Esophagus muscularis mucosa (tissue), 4 donors: ENCODE results near the gene OR2H2. TPM values are rescaled to one million over a fixed set of nuclear protein-coding genes. Genes with fewer than 3 reads are reported as not detected.

Source experiments
- DNase-seq: peaks from one replicate; pipeline ENCODE4 v3.0.0-alpha.2; 2017; ENCODE audit errors: extremely low spot score
- H3K27ac ChIP-seq, 4 donors: fragments of 200-600 bp; sonication (generic); replicated peaks in 1 of 4; 1 replicate in 3 of 4; 2 replicates in 1 of 4; pipeline ENCODE4 v1.5.1; 2016 to 2019; ENCODE audit warnings: mild to moderate bottlenecking in 1 of 4
- H3K27me3 ChIP-seq, 4 donors: fragments of 200-600 bp; sonication (generic); one replicate each; pipeline versions ENCODE4 v1.5.1 to v1.6.0; 2016 to 2019
- H3K36me3 ChIP-seq, 4 donors: fragments of 200-600 bp; sonication (generic); one replicate each; pipeline ENCODE4 v1.5.1; 2016 to 2019
- H3K4me1 ChIP-seq, 4 donors: fragments of 200-600 bp; sonication (generic); one replicate each; pipeline ENCODE4 v1.5.1; 2016 to 2019
- H3K4me3 ChIP-seq, 4 donors: fragments of 200-600 bp; sonication (generic); 1 replicate in 2 of 4; 2 replicates in 2 of 4; pipeline ENCODE4 v1.5.1; 2016 to 2019; ENCODE audit warnings: mild to moderate bottlenecking in 4 of 4, moderate library complexity in 1 of 4
- H3K9me3 ChIP-seq, 4 donors: fragments of 200-600 bp; sonication (generic); 1 replicate in 3 of 4; 2 replicates in 1 of 4; pipeline ENCODE4 v1.5.1; 2016 to 2019
- EP300 ChIP-seq: sonication (generic); formaldehyde crosslinking; IDR thresholded peaks from one replicate; pipeline ENCODE4 v1.6.1; 2017; ENCODE audit warnings: antibody characterized with exemption
- POLR2A ChIP-seq: fragments of 450-650 bp; IDR thresholded peaks from one replicate; pipeline ENCODE4 v1.6.1; 2017; ENCODE audit warnings: antibody characterized with exemption, moderate library complexity, mild to moderate bottlenecking, low read depth
- POLR2AphosphoS5 ChIP-seq, 2 donors: sonication (generic); formaldehyde crosslinking; IDR thresholded peaks; one replicate each; pipeline ENCODE4 v1.6.1; 2017; ENCODE audit warnings: antibody characterized with exemption in 2 of 2
- WGBS: methylation state at CpG from one replicate; pipeline ENCODE4 v1.1.5; 2018; 5-methylcytosine and 5-hydroxymethylcytosine counted together
- intact Hi-C: fragments of 100-400 bp; cut with DNase I; formaldehyde crosslinking; loops from one replicate; pipeline ENCODE4 v1.15.1; 2023
- total RNA-seq, 4 donors: library from RNA; depleted of rRNA; stranded (reverse); fragments of >200 nt; gene quantifications; one replicate each; pipeline versions ENCODE4 v1.1.0 to v1.2.1, GENCODE V29; 2016
- TF ChIP-seq, protein P1 (sequence below), 3 experiments: fragments of 200-600 bp in 2 of 3; fragments of 450-650 bp in 1 of 3; sonication (generic) in 2 of 3; IDR thresholded peaks; one replicate each; pipeline ENCODE4 v1.5.1; 2017 to 2019; ENCODE audit warnings: antibody characterized with exemption in 3 of 3, mild to moderate bottlenecking in 2 of 3, moderate library complexity in 1 of 3

Gene OR2H2
- total RNA-seq, 4 donors from 2014 or later = not detected

- TF ChIP-seq POLR2A = no peak
- no peak for TF ChIP-seq POLR2AphosphoS5 (IDR thresholded peaks at IDR 0.05)
- no peak for TF ChIP-seq EP300
- TF ChIP-seq, protein P1, sequence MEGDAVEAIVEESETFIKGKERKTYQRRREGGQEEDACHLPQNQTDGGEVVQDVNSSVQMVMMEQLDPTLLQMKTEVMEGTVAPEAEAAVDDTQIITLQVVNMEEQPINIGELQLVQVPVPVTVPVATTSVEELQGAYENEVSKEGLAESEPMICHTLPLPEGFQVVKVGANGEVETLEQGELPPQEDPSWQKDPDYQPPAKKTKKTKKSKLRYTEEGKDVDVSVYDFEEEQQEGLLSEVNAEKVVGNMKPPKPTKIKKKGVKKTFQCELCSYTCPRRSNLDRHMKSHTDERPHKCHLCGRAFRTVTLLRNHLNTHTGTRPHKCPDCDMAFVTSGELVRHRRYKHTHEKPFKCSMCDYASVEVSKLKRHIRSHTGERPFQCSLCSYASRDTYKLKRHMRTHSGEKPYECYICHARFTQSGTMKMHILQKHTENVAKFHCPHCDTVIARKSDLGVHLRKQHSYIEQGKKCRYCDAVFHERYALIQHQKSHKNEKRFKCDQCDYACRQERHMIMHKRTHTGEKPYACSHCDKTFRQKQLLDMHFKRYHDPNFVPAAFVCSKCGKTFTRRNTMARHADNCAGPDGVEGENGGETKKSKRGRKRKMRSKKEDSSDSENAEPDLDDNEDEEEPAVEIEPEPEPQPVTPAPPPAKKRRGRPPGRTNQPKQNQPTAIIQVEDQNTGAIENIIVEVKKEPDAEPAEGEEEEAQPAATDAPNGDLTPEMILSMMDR (IDR thresholded peaks at IDR 0.05) = no peak
- peaks cover 29 to 44% (median 41%) of the 10 kb centered on the region in 4 donors for H3K4me1 ChIP-seq
- peaks cover 0 to 4% (median 0%) of the 10 kb centered on the region in 4 donors for H3K27me3 ChIP-seq
- 52% methylated on average over 6 of the region's 31 CpGs for WGBS
- intact Hi-C loops = no loop called here
- H3K9me3 ChIP-seq = no peaks in the 10 kb centered on the region
- peaks cover 2 to 26% (median 19%) of the 10 kb centered on the region in 4 donors for H3K36me3 ChIP-seq
- DNase-seq = no peak
- peak overlapping the region; percentile 85 to 90 (median 88) for H3K27ac ChIP-seq
- peak overlapping the region; percentile 58 to 82 (median 68) for H3K4me3 ChIP-seq
Observed at GRCh38 chr6:29626948-29627754, 42.2 kb downstream of the OR2H2 start.

DNA sequence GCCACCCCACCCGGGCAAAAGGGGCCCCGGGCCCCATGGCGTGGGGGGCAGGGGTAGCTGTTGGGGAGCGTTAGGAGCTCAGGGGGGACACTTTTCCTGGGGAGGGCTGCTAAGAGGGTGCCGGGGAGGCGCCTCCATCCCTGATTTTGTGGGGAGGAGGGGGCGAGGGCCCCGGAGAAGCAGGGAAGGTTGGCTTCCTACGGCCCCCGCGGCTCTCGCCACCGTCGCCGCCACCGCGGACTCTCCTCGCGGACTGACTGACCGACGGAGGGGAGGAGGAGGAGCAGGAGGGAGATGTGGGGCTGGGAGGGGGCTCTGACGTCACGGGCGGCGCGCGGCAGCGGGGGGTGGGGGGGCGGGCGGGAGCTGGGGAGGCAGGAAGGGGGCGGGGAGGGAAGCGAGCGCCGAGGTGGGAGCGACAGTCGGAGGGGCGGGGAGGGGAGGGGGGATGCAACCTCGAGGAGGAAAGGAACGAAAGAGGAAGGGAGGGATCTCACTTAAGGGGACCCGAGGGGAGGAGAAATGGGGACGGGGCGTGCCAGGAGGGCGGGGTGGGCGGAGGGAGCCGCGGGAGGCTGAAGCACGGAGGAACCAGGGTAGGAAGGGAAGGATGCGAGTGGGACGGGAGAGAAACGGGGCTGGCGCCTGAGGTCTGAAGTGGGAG lies 43.0 kb downstream of the OR2H2 start:
- peak overlapping the region; percentile 85 to 90 (median 88) for H3K27ac ChIP-seq
- H3K36me3 ChIP-seq = peaks cover 0 to 19% (median 11%) of the 10 kb centered on the region in 4 donors
- peak overlapping the region; percentile 58 to 82 (median 68) for H3K4me3 ChIP-seq
- WGBS = under 1% methylated on average over 16 of the region's 51 CpGs
- H3K27me3 ChIP-seq = peaks cover 0 to 4% (median 0%) of the 10 kb centered on the region in 4 donors
- TF ChIP-seq, protein P1 (IDR thresholded peaks at IDR 0.05) = no peak
- TF ChIP-seq POLR2A = peak; percentile 68
- peak; percentile 94 to 96 for TF ChIP-seq POLR2AphosphoS5 (IDR thresholded peaks at IDR 0.05)
- TF ChIP-seq EP300 = no peak
- H3K9me3 ChIP-seq = no peaks in the 10 kb centered on the region
- intact Hi-C loops = no loop called here
- peaks cover 29 to 45% (median 42%) of the 10 kb centered on the region in 4 donors for H3K4me1 ChIP-seq
- DNase-seq = no peak

- peaks cover 32 to 50% (median 46%) of the 10 kb centered on the region in 4 donors for H3K4me1 ChIP-seq
- peak overlapping the region; percentile 58 to 82 (median 68) for H3K4me3 ChIP-seq
- H3K27ac ChIP-seq = peak overlapping the region; percentile 85 to 90 (median 88)
- 8% methylated on average over 32 of the region's 32 CpGs for WGBS
- H3K36me3 ChIP-seq = peaks cover 0 to 11% (median 4%) of the 10 kb centered on the region in 4 donors
- intact Hi-C loops = no loop called here
- H3K27me3 ChIP-seq = peaks cover 0 to 4% (median 0%) of the 10 kb centered on the region in 4 donors
- no peak for DNase-seq
- H3K9me3 ChIP-seq = no peaks in the 10 kb centered on the region
- TF ChIP-seq EP300 = no peak
- TF ChIP-seq POLR2A = no peak
- TF ChIP-seq, protein P1 (IDR thresholded peaks at IDR 0.05) = peak; percentile 58 to 78 (median 59)
- TF ChIP-seq POLR2AphosphoS5 (IDR thresholded peaks at IDR 0.05) = peak; percentile 57 to 75
Observed at GRCh38 chr6:29628419-29629281, 43.7 kb downstream of the OR2H2 start.

DNA sequence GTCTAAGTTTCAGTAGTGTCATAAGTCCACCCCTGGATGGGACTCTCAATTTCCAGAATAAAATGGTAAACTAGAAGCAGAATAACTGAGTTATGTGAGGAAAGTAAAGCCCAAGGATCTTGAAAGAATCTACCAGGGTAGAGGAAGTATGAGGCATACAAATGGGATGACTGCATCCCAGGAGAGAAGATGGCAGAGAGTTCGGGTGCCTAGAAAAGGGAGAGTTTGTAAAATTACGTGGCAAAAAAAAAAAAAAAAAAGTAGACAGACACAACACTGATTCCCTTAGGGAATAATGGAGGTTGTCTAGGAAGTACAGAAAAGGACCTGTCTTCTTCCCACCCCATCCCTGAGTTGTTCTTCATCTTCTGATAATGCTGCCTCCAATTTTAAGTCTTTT lies 44.6 kb downstream of the OR2H2 start:
- WGBS = 61% methylated on average over 2 of the region's 2 CpGs
- H3K4me1 ChIP-seq = peaks cover 32 to 59% (median 51%) of the 10 kb centered on the region in 4 donors
- H3K27ac ChIP-seq = no peak overlapping the region
- peaks cover 0 to 7% (median 0%) of the 10 kb centered on the region in 4 donors for H3K36me3 ChIP-seq
- no peak for DNase-seq
- TF ChIP-seq POLR2AphosphoS5 (IDR thresholded peaks at IDR 0.05) (no peak), EP300 (no peak), POLR2A (no peak)
- TF ChIP-seq, protein P1 (IDR thresholded peaks at IDR 0.05) = no peak
- intact Hi-C loops = no loop called here
- H3K4me3 ChIP-seq = no peak overlapping the region
- no peaks in the 10 kb centered on the region for H3K9me3 ChIP-seq
- H3K27me3 ChIP-seq = peaks cover 0 to 4% (median 0%) of the 10 kb centered on the region in 4 donors
